ENCODE data around the gene CRTC1.

DNA sequence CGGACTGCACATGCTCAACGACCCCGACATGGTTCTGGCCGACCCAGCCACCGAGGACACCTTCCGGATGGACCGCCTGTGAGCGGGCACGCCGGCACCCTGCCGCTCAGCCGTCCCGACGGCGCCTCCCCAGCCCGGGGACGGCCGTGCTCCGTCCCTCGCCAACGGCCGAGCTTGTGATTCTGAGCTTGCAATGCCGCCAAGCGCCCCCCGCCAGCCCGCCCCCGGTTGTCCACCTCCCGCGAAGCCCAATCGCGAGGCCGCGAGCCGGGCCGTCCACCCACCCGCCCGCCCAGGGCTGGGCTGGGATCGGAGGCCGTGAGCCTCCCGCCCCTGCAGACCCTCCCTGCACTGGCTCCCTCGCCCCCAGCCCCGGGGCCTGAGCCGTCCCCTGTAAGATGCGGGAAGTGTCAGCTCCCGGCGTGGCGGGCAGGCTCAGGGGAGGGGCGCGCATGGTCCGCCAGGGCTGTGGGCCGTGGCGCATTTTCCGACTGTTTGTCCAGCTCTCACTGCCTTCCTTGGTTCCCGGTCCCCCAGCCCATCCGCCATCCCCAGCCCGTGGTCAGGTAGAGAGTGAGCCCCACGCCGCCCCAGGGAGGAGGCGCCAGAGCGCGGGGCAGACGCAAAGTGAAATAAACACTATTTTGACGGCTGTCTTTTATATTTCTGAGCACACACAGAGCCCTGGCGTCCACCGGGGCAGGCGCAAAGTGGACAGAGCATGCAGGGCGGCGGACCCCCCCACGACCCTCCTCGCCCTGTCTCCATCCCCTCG, 94.0 kb downstream of the CRTC1 start:
- no peak for TF ChIP-seq POLR2A (IDR thresholded peaks at IDR 0.05)
- TF ChIP-seq, protein P1, sequence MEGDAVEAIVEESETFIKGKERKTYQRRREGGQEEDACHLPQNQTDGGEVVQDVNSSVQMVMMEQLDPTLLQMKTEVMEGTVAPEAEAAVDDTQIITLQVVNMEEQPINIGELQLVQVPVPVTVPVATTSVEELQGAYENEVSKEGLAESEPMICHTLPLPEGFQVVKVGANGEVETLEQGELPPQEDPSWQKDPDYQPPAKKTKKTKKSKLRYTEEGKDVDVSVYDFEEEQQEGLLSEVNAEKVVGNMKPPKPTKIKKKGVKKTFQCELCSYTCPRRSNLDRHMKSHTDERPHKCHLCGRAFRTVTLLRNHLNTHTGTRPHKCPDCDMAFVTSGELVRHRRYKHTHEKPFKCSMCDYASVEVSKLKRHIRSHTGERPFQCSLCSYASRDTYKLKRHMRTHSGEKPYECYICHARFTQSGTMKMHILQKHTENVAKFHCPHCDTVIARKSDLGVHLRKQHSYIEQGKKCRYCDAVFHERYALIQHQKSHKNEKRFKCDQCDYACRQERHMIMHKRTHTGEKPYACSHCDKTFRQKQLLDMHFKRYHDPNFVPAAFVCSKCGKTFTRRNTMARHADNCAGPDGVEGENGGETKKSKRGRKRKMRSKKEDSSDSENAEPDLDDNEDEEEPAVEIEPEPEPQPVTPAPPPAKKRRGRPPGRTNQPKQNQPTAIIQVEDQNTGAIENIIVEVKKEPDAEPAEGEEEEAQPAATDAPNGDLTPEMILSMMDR (IDR thresholded peaks at IDR 0.05): no peak

Measured in body of pancreas (tissue), 4 donors.